MG63 (cell line): Measurements from ENCODE around the gene CD48. TPM values are rescaled to one million over a fixed set of nuclear protein-coding genes. Genes with fewer than 3 reads are reported as not detected.
"Not testable (repeated sequence)": the region's sequence is repeated elsewhere in the genome, so short reads cannot be mapped to it uniquely, and the experiment has no call there.

Experiments
- DNase-seq: peaks from one replicate; pipeline ENCODE4 v3.0.0-alpha.2; 2020
- H3K27me3 ChIP-seq: fragments of 250-450 bp; sonication (Bioruptor Pico); 2 replicates; pipeline ENCODE4 v1.5.1; 2020; ENCODE audit warnings: mild to moderate bottlenecking, moderate library complexity
- H3K36me3 ChIP-seq: fragments of 250-450 bp; sonication (Bioruptor Pico); 2 replicates; pipeline ENCODE4 v1.5.1; 2020; ENCODE audit warnings: mild to moderate bottlenecking, moderate library complexity
- H3K4me3 ChIP-seq: fragments of 250-450 bp; sonication (Bioruptor Pico); 2 replicates; pipeline ENCODE4 v1.5.1; 2020; ENCODE audit warnings: mild to moderate bottlenecking, moderate library complexity
- H3K9me3 ChIP-seq: fragments of 250-450 bp; sonication (Bioruptor Pico); 2 replicates; pipeline ENCODE4 v1.5.1; 2020; ENCODE audit warnings: mild to moderate bottlenecking, moderate library complexity
- total RNA-seq: library from RNA; depleted of rRNA; stranded (reverse); fragments of >200 nt; shearing (Covaris generic); gene quantifications from 2 replicates; pipeline ENCODE4 v1.2.3, GENCODE V29; 2014; ENCODE audit warnings: low replicate concordance

The CD48 gene
- total RNA-seq, 1 experiment from 2014 or later, result not detected

DNA sequence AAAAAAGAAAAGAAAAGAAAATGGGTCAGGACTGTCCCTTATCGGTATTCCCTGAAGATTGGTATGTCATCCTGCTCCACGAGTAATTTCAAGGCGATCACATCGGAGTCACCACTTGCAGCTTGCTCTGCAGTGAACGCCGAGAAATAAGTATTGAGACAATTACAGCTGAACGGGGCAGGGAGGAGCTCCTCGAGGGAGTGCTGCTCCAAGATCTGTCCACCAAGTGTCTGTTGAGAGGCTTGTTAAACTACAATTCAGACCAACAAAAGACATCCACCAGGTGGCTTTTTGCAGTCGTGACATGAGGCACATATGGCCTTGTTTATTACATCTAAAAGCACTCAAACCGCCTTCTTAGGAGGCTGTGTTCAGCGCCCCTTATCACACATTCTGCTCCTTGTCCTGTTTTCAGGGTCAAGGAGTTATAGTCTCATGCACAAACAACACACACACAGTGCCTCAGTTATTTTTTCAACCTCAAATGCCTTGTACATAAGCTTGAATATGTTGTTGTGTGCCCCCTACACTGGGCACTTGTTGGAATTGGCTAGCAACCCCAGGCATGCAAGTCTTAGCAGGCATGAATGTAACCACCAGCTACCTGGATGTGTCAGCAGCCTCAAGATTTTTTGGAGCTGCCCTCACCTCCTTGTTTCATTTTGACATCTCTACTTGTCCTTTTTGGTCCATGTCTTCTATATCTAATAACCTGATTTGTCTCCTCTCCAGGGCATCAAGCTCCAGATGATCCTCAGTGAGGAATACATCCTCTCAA lies 13.0 kb upstream of the CD48 start:
- H3K27me3 ChIP-seq, result no peaks in the 10 kb centered on the region; the same call in 1 of the 2 replicates
- no peak for DNase-seq
- H3K36me3 ChIP-seq, result no peaks in the 10 kb centered on the region
- no peaks in the 10 kb centered on the region for H3K9me3 ChIP-seq
- no peak overlapping the region for H3K4me3 ChIP-seq

DNA sequence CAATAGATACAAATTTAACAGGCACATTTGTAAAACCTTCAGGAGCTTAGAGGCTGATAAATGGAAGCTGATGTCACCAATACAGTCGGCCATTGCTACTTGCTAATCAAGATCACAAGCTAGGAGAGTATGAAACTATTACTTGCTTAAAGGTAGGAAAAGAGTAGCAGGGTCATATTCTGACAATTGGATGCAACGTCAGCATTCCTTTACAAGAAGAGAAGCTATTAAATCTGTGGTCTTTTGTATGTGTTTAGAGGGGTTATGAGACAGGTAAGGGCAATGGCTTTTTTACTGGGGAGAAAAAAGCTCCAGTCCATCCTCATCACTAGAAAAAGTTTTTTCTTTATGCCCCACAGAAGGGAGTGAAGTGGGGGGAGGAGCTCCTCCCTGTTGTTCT lies 11.7 kb upstream of the CD48 start:
- H3K36me3 ChIP-seq, result no peaks in the 10 kb centered on the region
- no peak for DNase-seq
- no peak overlapping the region for H3K4me3 ChIP-seq
- no peaks in the 10 kb centered on the region for H3K27me3 ChIP-seq
- H3K9me3 ChIP-seq, result no peaks in the 10 kb centered on the region

DNA sequence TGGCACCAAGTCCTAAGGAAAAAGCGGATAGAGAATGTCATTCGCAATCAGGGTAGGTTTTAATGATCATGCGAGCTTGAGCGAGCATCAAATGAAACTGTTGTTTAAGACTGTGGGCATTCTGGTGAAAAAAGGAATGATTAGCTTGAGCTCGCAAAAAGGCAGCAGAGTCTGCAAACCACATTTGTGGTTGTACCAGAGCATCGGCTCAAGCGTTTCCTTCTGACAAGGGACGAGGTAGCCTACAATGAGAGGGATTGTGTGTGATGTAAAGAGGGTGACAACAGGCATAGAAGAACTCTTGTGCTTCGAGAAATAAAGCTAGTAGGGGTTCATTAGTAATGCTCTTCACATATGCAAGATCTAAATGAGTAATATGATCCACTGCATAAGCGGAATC lies 11.1 kb upstream of the CD48 start:
- DNase-seq, result no peak
- H3K36me3 ChIP-seq, result no peaks in the 10 kb centered on the region

DNA sequence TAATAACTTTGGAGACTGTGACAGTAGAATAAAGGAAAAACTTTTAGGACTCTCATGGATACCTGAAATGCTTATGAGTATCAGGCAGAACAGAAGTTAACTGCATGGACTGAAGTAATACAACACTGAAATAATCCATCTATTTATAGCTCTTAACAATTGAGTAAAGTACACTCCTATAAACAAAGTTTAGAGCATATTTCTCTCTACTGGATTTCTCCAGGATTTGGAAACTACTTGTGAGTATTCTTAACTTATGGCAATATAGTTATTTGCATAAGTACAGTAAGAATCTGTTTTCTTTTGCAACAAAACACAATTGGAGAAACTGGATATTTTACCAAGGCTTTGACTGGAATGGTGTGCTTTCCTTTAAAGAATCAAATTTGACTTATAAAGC lies 9.9 kb upstream of the CD48 start:
- H3K36me3 ChIP-seq, result no peaks in the 10 kb centered on the region
- no peaks in the 10 kb centered on the region for H3K9me3 ChIP-seq
- H3K4me3 ChIP-seq, result no peak overlapping the region
- DNase-seq, result no peak
- no peaks in the 10 kb centered on the region for H3K27me3 ChIP-seq

More for the DNA sequence above, 11.1 kb upstream of the CD48 start:
- Histone ChIP-seq H3K27me3 (no peaks in the 10 kb centered on the region), H3K4me3 (no peak overlapping the region), H3K9me3 (no peaks in the 10 kb centered on the region)

DNA sequence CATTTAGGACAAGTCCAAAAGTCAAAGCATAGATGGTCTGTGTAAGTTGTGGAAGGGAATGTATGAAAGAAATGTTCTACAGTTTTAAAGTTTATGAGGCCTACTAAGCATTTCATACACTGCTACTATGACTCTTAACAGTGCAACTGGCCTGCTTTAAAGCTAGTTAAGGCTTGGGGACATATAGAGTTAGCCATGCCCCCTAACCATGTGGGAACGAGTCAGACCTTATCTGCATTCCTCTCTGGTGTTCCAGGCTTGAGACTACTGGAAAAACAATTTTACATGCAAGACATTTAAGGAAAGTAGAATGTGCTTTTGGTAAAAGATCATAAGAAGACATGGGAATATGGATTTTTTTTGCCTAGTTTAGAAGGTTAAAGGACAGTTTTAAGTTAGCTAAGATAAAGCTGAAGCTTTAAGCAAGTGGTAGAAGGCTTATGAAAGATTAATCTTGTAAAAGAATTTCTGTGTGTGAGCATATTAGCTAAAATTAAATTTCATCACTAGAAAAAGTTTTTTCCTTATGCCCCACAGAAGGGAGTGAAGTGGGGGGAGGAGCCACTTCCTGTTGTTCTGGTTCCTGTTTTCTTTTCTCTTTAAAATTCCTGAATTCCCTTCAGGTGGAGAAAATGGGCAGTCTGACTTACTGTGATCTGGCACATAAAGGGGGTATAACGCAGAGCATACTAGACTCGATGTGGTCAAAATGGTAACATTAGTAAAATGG lies 8.9 kb upstream of the CD48 start:
- H3K36me3 ChIP-seq, result no peaks in the 10 kb centered on the region
- H3K4me3 ChIP-seq, result no peak overlapping the region
- H3K27me3 ChIP-seq, result no peaks in the 10 kb centered on the region
- DNase-seq, result no peak
- no peaks in the 10 kb centered on the region for H3K9me3 ChIP-seq

DNA sequence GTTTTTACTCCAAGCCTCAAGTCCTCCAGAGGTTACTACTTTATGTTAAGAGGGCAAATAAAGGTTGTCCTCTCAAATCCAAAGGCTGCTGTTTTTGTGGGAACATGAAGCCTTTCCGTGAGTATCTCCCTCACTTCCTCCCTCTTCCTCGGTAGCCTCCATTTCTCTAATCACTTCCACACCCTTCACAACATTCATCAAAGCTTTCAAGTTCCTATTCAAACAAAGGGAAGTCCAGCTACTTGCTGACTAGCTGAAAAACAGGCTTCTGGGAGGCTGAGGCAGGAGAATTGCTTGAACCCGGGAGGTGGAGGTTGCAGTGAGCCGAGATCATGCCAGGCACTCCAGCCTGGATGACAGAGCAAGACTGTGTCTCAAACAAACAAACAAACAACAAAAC lies 6.6 kb upstream of the CD48 start:
- H3K36me3 ChIP-seq, result no peaks in the 10 kb centered on the region
- H3K4me3 ChIP-seq, result no peak overlapping the region
- DNase-seq, result no peak
- H3K27me3 ChIP-seq, result no peaks in the 10 kb centered on the region
- H3K9me3 ChIP-seq, result no peaks in the 10 kb centered on the region

DNA sequence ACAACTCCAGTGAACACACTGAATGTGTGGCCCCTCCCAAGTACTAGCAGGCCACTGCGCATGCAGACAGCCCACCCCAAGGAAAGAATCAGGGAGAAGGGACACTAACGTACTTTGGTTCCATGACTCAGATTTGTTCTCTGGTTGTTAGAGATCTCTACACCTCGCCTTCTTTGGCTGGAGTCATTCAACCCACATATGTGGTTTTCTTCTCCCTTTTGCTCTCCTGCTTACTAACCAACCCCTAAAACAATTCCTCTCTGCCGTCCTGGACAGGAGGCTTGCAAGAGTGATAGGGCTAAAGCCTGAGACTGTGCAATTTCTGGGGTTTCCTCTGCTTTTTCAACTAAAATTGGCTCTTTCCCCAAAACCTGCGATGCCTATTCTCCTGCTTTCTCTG lies 5.7 kb upstream of the CD48 start:
- no peak overlapping the region for H3K4me3 ChIP-seq

DNA sequence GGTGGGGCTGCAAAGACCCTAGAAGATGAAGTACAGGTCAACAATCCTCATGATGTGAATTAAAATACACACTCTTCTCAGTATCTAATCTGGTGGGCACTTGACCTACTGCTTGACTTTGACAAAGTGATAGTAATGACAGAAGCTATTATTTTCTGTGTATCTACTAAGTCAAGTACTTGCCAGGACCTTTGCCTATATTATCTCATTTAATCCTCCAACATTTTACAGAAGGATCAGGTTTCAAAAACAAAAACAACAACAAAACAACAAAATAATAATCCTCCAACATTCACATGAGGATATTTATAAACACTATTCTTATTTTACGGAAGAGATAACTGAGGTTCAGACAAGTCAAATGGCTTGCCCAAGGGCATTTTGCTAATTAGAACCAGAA lies 4.4 kb upstream of the CD48 start:
- Histone ChIP-seq H3K27me3 (0 out of 2 replicates have a peak, but pooled peaks cover 2% of the 10 kb centered on the region), H3K9me3 (no peaks in the 10 kb centered on the region), H3K4me3 (no peak overlapping the region)

More for the DNA sequence above, 5.7 kb upstream of the CD48 start:
- Histone ChIP-seq H3K9me3 (no peaks in the 10 kb centered on the region), H3K36me3 (no peaks in the 10 kb centered on the region), H3K27me3 (0 out of 2 replicates have a peak, but pooled peaks cover 2% of the 10 kb centered on the region)
- no peak for DNase-seq

DNA sequence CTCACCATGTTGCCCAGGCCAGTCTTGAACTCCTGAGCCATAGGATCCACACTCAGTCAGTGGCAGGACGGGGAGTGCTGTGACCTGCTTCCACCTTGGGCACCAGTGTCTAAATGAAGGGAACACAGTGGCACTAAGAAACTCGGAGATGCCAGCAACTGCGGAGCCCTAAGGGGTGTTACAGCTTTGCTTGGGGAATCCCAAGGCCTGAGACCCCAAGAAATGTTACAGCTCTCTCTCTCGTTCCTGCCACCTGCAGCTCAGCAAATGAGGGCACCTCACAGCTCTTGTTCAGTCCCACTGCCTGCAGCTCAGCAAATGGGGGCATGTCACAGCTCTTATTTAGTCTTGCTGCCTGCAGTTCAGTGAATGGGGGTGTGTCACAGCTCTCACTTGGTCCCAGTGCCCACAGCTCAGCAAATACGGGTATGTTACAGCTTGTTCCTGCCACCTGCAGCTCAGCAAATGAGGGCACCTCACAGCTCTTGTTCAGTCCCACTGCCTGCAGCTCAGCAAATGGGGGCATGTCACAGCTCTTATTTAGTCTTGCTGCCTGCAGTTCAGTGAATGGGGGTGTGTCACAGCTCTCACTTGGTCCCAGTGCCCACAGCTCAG lies 2.5 kb upstream of the CD48 start:
- H3K36me3 ChIP-seq, H3K9me3 ChIP-seq, DNase-seq, H3K27me3 ChIP-seq, H3K4me3 ChIP-seq: not testable (repeated sequence)

More for the DNA sequence above, 4.4 kb upstream of the CD48 start:
- no peak for DNase-seq
- no peaks in the 10 kb centered on the region for H3K36me3 ChIP-seq

DNA sequence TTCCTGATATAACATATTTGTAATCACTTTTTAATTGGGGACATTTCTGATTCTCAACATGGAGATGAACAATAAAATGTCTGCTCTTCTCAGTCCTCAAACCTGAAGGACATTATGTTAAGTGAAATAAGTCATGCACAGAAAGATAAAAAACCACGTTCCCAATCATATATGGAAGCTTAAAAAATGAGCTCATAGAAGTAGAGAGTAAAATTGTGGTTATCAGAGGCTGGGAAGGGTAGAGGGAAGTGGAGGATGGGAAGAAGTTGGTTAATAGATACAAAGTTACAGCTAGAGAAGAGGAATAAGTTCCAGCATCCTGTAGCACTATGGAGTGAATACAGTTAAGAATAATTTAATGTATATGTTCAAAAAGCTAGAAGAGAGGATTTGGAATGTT lies 1.5 kb upstream of the CD48 start:
- Histone ChIP-seq H3K4me3 (no peak overlapping the region), H3K36me3 (no peaks in the 10 kb centered on the region), H3K27me3 (0 out of 2 replicates have a peak, but pooled peaks cover 2% of the 10 kb centered on the region), H3K9me3 (no peaks in the 10 kb centered on the region)
- no peak for DNase-seq

DNA sequence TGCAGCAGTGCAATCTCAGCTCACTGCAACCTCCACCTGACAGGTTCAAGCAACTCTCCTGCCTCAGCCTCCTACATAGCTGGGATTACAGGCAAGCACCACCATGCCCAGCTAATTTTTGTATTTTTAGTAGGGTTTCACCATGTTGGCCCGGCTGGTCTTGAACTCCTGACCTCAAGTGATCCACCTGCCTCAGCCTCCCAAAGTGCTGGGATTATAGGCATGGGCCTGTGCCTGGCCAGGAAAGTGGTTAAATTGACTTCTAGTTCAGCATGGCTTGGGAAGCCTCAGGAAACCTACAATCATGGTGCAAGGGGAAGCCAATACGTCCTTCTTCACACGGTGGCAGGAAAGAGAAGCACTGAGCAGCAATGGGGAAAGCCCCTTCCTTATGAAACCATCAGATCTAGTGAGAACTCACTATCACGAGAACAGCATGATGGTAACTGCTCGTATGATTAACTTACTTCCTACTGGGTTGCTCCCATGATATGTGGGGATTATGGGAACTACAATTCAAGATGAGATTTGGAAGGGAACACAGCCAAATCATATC lies 981 bp upstream of the CD48 start:
- not testable (repeated sequence) for H3K4me3 ChIP-seq, H3K27me3 ChIP-seq, DNase-seq, H3K9me3 ChIP-seq, H3K36me3 ChIP-seq

DNA sequence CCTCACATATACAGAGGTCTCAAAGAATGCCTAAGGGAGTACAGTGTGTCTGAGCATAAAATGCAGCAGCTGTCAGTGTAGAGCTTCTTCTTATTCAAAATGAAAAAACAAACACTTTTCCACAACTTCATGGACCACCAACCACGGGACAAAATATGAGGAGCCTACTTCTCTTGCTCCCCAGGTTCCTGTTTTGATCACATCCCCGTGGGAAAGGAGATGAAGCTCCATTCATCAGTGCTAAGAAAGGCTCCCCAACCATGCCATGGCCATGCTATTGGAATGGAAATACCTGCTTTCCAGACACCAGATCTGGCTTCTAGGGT lies 383 bp downstream of the CD48 start:
- Histone ChIP-seq H3K9me3 (no peaks in the 10 kb centered on the region), H3K27me3 (0 out of 2 replicates have a peak, but pooled peaks cover 2% of the 10 kb centered on the region), H3K4me3 (no peak overlapping the region), H3K36me3 (no peaks in the 10 kb centered on the region)
- no peak for DNase-seq

DNA sequence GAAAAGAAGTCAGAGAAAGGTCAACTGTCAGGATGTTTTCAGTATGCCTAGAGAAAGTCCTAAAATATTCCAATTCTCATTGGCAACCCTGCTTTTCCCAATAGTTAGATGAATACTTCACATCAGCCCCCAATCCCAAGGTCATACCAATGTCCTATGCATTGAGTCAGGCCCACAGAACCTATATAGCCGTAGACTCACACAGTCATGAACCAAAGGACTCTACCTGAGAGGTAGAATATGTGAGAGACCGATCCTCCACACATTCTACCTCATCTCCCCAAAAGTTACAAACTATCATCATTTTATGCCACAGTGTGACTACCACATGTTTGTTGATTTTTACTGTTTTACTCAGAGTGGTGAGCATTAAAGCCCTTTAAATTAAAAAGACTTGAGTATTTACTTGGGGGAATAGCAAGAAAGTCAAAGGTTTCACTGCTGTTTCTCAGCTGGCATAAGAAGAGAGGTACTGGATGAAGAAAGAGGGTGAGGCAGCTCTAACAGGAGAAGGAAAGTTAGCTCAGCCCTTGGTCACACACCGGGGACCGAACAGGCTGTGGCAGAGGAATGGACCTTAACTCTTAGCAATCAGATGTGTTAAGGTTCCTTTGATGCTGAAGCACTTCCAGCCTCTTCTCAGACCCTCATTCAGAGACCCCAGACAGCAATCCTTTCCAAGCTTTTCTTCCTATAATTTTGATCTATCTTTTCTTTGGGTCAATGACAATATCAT lies 937 bp downstream of the CD48 start:
- Histone ChIP-seq H3K36me3 (no peaks in the 10 kb centered on the region), H3K4me3 (no peak overlapping the region), H3K9me3 (no peaks in the 10 kb centered on the region), H3K27me3 (0 out of 2 replicates have a peak, but pooled peaks cover 2% of the 10 kb centered on the region)
- no peak for DNase-seq

DNA sequence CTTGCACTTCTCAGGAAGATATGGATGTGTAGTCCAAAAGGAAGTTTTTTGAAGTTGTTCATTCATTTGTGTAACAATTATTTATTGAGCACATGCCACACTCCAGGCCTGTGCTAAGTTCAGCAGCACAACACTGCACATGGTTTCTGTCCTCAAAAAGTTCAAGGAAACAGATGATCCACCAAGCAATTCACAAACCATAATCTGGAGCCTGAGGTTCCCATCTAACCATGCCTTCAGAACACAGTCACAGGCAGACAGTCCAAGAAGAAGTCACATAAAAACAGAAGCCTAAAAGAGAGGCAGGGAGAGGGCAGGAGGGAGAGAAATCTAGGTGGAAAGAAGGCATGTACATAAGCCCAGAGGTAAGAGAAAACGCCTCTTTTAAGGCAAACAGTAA lies 1.9 kb downstream of the CD48 start:
- no peak overlapping the region for H3K4me3 ChIP-seq
- 0 out of 2 replicates have a peak, but pooled peaks cover 2% of the 10 kb centered on the region for H3K27me3 ChIP-seq
- H3K9me3 ChIP-seq, result no peaks in the 10 kb centered on the region
- DNase-seq, result no peak
- no peaks in the 10 kb centered on the region for H3K36me3 ChIP-seq

DNA sequence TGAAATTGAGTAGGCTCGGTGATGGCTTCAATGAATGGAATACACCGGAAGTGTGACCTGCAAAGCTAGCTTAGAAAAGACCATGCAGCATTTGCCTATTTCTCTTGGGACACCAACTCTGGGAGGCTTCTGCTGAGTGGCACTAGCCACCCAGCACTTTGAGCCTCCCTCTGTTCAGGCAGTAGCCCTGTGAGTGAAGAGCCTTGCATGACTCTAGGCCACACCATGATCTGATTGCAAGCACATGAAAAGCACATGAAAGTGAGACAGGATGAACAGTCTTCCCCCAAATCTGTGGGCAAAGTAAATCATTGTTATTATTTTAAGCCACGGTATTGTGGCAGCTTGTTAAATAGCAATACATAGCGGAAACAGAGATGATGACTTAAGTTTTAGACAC lies 2.8 kb downstream of the CD48 start:
- Histone ChIP-seq H3K4me3 (no peak overlapping the region), H3K27me3 (0 out of 2 replicates have a peak, but pooled peaks cover 2% of the 10 kb centered on the region), H3K36me3 (no peaks in the 10 kb centered on the region), H3K9me3 (no peaks in the 10 kb centered on the region)
- no peak for DNase-seq

DNA sequence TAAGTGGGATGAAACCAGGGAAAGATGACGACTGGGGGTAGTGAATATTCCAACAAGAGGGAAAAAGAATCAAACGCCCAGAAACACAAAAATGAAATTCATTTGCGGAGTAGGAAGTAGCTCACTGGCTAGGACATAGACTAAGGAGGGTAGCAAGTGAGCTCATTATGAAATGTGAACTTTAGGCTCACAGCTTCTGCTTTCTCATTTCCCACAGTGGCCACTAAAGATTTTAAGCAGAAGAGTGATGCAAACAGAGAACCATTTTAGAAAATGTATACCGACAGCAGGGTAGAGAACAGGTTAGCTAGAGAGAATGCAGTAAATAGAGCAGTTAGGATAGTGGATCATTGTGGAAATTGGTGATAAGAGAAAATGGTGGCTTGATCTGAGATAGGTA lies 3.5 kb downstream of the CD48 start:
- Histone ChIP-seq H3K36me3 (no peaks in the 10 kb centered on the region), H3K4me3 (no peak overlapping the region), H3K9me3 (no peaks in the 10 kb centered on the region), H3K27me3 (0 out of 2 replicates have a peak, but pooled peaks cover 2% of the 10 kb centered on the region)
- DNase-seq, result no peak
